Kidney capillary endothelial cell (primary cell): ENCODE measurements around the gene IL17B.

Experiments used
- DNase-seq: peaks from one replicate; pipeline ENCODE4 v3.0.0-alpha.2; 2018; ENCODE audit warnings: low spot score

The IL17B gene

DNA sequence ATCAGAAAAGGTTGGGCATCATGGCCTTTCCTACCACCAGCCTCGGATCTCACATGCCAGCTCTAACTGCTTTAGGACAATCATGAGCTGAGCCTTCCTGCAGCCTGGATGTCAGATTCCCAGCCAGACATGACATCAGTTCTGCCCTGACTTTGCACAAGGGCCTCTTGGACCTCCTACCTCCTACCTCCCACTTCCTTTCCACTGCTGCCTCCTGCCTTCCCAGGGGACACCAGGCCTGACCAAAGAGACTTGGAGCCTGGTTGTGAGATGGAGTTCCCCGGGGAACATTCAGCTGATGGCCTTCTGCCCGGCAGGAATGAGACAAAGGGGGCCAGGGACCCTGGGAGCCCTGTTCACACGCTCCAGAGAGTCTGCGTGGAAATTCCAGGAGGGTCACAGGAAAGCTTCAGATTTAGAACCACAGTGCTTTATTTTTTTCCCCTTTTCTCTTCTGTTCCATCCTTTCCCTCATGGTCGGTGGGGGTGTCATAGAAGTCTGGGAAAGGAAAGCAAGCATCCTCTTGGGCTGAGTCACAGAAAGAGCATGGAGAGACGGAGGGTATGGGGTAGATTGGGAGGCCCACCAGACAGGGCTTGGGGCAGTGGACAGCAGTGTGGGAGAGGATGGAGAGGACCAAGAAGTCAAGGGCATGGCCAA, 35.4 kb upstream of the IL17B start:
- no peak for DNase-seq

DNA sequence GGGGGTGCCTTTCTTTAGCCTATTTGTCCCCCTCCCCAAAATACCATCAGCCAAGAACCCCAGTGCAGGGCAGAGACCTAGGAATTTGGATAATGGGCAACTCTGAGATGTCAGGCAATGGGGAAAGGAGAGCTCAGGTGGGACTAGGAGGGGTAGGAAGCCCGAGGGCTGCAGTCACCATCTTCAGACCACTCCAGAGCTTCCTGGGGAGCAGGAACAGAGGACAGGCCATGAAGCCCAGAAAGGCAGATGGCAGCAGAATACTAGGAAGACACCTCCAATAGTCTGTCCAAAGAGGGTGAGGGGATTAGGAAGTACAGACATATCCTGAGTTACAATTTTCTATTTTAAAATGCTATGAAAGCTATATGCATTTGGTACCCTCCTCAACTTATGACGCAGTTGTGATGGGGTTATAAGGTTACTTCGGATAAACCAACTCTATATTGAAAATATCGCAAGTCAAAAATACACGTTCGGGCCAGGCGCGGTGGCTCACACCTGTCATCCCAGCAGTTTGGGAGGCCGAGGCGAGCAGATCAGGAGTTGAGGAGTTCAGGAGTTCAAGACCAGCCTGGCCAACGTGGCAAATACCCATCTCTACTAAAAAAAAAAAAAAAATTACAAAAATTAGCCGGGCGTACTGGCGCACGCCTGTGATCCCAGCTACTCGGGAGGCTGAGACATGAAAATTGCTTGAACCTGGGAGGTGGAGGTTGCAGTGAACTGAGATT, 34.6 kb upstream of the IL17B start:
- DNase-seq: no peak

DNA sequence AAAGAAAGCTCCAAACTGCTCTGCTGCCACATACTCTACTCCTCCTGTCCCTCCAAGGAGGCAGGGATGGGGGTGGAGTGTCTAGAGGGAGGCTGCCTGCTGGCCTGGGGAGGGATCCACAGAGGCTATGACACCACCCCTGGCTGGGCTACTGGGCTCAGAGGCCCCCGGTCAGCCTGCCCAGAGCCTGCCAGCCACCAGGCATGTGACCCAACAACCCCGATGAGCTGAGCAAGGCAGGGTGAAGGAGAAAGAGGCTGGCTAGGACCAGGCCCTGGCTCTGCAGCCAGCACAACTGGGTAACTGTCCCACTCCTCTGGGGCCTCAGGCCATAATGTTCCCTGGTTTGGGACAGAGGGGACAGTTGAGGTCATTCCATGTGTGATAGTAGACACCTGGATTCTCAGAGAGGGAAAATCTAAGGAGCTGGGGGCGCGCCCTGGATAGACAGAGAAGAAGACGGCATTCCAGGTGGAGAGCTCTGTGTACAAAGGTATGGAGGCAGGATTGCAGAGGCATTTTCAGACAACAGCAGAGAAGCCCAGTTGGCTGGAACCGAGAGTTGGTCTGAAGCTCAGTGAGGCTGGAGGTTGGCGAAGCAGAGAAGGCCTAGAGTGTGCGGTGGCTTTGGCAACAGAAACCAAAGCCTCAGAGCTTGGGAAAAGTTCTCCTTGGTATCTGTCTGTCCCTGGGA, 33.8 kb upstream of the IL17B start:
- no peak for DNase-seq

GRCh38 chr5:149411738-149412519, 32.8 kb upstream of the IL17B start:
- DNase-seq: no peak

DNA sequence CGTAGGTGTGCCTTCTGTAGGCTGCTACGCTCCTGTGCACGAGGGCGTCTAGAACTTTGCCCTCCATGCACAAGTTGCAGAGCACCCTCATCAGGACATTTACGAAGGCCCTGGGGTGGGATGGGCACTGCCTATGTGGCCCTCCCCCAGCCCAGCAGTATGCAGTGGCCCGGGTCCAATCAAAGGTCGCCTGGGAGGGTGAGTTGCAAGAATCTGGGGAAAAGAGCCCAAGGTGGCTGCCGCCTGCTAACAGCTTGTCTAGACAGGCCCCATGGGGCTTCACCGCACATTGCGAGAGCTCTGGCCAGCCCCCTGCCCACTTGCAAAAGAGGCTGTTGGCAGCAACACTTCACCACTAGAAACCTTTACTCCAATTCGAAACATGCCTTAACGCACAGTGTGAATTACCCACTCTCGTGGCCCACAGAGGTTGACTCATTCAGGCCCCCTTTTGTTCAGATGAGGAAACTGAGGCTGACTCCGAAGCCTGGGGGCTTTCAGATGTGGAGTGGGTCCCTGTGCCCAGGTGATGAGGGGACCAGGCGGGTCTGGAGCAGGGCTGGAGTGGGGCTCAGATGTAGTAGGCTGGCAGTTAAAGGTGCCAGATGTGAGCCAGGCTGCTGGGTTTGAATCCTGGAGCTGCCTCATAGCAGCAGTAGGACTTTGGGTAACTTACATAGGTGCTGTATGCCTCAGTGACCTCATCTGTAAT, 31.8 kb upstream of the IL17B start:
- DNase-seq: no peak

DNA sequence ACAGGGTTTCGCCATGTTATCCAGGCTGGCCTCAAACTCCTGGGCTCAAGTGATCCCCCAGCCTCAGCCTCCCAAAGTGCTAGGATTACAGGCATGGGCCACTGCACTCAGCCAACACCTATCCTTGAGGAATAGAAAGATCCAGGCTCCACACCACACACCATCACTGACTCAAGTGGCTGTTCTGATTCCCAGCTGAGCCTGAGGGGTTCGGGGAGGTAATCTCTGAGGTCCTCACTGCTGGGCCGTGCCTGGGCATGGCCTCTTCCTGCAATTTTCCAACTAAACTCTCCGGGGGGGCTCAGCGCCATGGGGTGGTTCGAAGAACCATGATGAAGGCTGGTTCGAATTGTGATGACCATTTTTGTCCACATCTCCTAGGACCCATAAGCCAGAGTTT, 31.0 kb upstream of the IL17B start:
- DNase-seq: no peak

- no peak for DNase-seq
These were observed 30.3 kb upstream of the IL17B start for GRCh38 chr5:149409268-149409948.

DNA sequence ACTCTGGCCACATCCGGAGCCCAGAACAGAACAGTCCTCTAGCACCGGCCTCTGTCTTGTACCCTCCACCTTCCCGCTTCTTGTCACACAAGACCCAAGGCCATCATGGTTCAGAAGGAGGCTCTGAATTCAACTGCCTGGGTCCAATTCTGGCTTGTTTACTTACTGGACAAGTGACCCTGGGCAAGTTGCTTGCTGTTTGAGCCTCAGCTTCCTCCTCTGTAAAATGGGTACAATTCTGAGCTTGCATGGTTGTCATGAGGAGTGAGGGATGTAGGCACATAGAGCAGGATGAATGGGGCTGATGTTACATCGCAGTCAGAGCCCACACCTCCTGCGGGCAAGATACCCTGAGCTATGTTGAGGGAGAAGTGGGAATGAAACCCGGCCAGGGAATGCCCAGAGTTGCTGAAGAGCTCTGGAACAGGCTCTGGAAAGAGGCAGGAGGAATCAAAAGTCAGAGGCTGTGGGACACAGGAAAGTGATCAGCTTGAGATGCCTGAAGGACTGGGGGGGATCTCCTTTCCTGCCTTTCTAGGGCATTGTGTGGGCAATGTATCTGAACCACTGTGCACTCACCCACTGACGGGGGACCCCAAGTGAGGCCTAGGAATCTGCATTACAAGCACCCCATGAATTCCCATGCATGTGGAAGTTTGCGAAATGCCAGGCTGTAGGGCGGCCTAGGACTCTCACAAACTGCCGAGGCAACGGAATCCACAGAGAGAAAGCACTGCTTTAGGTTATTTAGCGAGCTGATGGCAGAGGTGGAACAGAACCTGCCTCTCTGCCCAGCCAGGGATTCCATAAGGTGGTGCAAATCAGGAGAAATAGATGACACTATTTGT, 29.4 kb upstream of the IL17B start:
- no peak for DNase-seq

GRCh38 chr5:149407323-149408251, 28.5 kb upstream of the IL17B start:
- DNase-seq: no peak

DNA sequence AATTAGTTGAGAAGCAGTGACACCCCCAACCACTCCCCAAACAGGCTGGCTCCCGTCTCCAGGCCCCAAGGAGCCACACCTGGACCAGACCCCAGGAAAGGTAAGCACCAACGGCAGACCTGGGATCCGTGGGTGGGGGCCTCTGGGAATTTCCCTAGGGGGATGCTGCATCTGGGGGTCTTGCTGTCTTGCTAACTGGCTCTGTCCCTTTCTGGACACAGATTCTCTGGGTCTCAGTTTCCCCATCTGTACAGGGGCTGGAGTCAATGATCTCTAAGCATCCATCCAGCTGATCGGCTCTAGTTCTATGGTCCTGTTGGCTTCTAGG, 27.9 kb upstream of the IL17B start:
- no peak for DNase-seq

DNA sequence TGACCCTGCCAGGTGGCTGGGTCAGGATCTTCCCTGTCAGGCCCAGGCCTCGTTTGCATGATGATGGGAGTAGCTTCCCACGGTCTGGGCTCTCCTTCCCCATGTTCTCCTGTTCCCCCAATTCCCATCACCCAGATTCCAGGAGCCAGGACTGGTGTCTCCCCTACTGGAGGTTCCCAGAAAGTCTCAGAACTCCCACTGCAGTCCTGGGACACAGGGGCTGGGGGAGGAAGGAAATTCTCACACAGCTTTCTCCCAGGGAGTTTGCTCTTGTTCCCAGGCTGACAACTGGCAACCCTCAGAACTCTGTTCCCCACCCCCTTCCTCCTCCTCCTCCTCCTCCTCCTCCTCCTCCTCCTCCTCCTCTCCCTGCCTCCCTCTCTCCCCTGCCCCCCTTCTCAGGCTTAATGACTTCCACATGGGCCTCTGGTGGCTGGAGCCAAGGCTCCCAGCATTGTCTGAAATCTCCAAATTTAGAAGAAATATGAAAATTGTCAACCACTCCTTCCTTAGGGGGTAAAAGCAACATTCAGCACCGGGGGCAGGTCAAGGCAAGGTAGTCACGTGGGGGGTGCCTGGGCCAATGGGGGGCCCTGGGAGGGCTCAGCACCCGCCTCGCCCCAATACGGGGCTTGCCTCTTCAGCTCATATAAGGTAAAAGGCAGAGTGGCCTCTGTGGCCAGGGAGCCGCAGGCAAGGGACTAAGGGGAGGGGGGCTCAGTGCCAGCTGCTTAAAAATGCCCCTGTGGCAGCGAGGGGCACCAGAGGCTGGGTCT, 27.3 kb upstream of the IL17B start:
- no peak for DNase-seq

DNA sequence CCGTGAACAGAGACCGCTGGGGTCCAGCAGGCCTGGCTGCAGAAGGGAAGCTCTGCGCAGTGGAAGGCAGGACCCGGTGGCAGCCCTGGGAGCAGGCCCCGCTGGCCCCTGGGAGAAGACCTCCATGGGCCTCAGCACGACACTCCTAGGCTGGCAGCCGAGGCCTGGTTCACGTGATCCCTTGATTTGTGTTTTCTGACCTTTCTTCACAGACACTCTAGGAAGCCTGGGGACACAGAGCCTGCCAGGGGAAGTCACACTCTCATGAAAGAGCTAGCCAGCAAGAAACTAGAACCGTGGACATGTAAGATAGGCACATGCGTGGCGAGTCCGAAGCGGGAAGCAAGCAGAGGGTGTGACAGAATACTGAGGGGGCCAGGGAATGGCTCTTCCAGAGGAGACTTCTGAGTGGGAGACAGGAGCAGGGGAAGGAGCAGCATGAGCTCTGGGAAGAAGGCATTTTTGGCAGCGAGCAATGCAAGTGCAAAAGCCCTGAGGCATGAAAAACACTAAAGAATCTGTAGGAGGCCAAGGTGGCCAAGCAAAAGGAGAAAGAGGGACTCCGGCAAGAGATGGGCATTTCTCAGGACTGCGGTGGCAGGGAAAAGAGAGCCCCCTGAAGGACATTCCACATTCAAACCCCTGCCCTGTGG, 26.6 kb upstream of the IL17B start:
- DNase-seq: no peak

DNA sequence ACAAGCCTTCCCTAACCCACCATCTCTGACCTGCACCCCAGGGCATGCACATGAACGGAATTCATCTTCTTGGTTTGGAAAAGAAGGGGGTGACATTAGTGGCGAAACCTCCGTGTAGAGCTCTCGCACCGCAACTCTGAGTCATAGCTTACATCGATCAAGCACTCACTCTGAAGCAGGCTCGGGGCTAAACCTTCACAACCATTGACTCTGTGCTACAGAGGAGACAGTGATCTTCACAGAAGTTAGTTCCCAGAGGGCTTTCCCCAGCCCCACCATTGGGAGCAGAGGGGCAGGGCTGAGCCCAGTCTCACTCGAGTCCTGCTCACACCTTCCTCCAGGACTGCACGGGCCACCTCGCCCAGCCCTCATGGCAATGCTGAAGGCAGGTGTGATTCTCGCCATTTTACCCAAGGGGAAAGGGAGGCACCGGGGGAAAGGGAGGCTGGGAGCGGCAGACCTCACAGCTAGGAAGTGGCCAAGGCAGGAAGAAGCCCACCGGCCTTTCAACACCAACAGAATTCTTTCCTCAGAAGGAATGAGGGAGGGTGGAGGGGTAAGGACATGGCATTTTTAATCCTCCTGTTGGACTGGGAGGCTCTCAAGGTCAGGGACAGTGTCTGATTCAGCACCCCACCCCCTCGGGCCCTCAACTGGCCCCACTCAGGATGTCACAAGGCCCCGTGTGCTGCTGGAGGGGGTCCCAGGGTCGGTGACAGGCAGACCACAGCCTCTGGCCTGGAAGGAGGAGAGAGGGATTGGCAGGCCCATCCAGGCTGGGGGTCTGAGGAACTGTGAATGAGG, 25.9 kb upstream of the IL17B start:
- DNase-seq: no peak

DNA sequence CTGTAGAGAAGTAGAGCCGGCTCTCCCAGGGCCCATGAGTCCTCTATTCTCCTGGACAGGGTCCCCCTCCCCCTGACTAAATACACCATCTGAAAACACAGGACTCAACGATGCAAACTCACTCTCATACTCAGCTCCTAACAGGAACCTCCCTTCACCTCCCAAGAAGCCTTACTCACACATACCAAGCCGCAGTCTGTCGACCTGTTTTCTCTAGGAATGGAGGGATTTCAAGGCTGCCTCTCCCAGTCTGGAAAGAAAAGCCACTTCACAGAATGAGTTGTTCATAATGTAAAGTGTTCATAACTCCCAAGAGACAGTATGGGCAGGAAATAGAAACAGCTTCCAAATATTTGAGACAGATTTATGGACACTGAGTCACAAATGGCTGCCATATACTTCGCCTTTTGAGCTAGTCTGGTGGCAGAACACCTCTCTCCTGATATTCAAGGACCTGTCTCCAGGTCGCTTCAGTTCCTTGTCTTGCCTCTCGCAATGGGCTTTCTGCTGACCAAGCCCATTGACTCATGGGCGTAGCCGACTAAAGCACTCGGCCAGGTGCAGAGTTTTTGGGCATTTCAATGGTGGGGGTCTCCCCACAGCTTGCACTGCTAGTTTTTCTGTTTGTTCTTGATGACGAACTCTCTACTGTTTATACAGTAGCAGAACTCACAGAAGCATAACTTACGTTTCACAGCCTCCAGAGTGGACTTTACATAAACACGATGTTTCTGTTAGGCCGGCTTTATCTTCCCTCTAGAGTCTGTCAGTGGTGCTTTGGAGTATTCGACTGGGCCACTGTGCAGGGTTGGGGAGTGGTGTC, 25.0 kb upstream of the IL17B start:
- DNase-seq: peak; percentile 66

DNA sequence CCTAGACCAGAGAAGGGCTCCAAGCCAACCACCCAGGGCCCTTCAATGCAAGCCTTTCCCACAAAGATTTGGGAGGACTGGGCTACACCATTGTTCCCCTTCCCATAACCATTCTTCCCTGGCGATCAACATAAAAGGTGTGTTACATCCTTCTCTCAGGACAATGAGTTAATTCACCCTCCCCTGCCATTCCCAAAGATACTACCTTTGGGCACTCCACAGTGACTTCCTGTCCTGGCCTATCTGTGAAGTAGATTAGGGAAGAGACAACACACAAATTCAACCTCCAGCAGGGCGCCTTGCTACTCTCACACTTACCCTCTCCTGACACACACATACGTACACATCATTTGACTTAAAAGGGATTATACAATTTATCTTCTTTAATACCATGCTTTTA, 23.2 kb upstream of the IL17B start:
- DNase-seq: no peak

- no peak for DNase-seq
These were observed 22.0 kb upstream of the IL17B start for GRCh38 chr5:149401051-149401450.
